IgD-negative memory B cell (primary cell): Measurements from ENCODE around the gene ZNF213. TPM values are rescaled to one million over a fixed set of nuclear protein-coding genes. Genes with fewer than 3 reads are reported as not detected.
A peak's percentile ranks its signal among the peaks of the same experiment; 100 is the strongest.

Source experiments
- H3K27ac Mint-ChIP-seq, 3 donors: one replicate each; pipeline ENCODE4 v1.8.0; 2020 to 2022; ENCODE audit warnings: mild to moderate bottlenecking in 3 of 3, mixed read lengths in 3 of 3, moderate library complexity in 1 of 3
- H3K27me3 Mint-ChIP-seq: one replicate; pipeline ENCODE4 v1.8.0; 2021; ENCODE audit warnings: mixed read lengths
- H3K36me3 Mint-ChIP-seq: one replicate; pipeline ENCODE4 v1.8.0; 2020; ENCODE audit warnings: mild to moderate bottlenecking, mixed read lengths
- H3K4me1 Mint-ChIP-seq, 3 donors: one replicate each; pipeline ENCODE4 v1.8.0; 2020 to 2022; ENCODE audit warnings: mixed read lengths in 3 of 3, mild to moderate bottlenecking in 1 of 3
- H3K4me3 Mint-ChIP-seq, 4 donors: one replicate each; pipeline ENCODE4 v1.8.0; 2020 to 2022; ENCODE audit warnings: mild to moderate bottlenecking in 4 of 4, mixed read lengths in 4 of 4, moderate library complexity in 3 of 4
- H3K9me3 Mint-ChIP-seq, 3 donors: one replicate each; pipeline ENCODE4 v1.8.0; 2020 to 2021; ENCODE audit warnings: mixed read lengths in 3 of 3, mild to moderate bottlenecking in 1 of 3
- polyA plus RNA-seq: library from polyadenylated mRNA; unstranded; fragments of 300-500 nt; fragmentation: Illumina TruSeq; gene quantifications from one replicate; pipeline ENCODE4 v1.2.3, GENCODE V29; 2021

The ZNF213 gene
- polyA plus RNA-seq, 1 donor from 2014 or later: 1.9 TPM

GRCh38 chr16:3147046-3147756 is 12.4 kb downstream of the ZNF213 start:
- H3K27me3 Mint-ChIP-seq: peaks cover 1% of the 10 kb centered on the region
- no peak overlapping the region for H3K4me3 Mint-ChIP-seq
- no peaks in the 10 kb centered on the region for H3K36me3 Mint-ChIP-seq
- H3K4me1 Mint-ChIP-seq: peaks cover 7 to 17% (median 12%) of the 10 kb centered on the region in 3 donors
- no peak overlapping the region for H3K27ac Mint-ChIP-seq
- peaks cover 0 to 3% (median 0%) of the 10 kb centered on the region in 3 donors for H3K9me3 Mint-ChIP-seq

GRCh38 chr16:3147757-3148104 is 12.9 kb downstream of the ZNF213 start:
- Mint-ChIP-seq H3K4me3 (no peak overlapping the region), H3K27ac (no peak overlapping the region), H3K36me3 (no peaks in the 10 kb centered on the region), H3K9me3 (peaks cover 0 to 7% (median 0%) of the 10 kb centered on the region in 3 donors), H3K27me3 (peaks cover 1% of the 10 kb centered on the region), H3K4me1 (peaks cover 12 to 21% (median 17%) of the 10 kb centered on the region in 3 donors)

- Mint-ChIP-seq H3K27ac (peak overlapping the region in 2 of 3 donors; percentile 35 to 91), H3K4me1 (peaks cover 14 to 22% (median 19%) of the 10 kb centered on the region in 3 donors), H3K9me3 (peaks cover 0 to 7% (median 0%) of the 10 kb centered on the region in 3 donors), H3K4me3 (peak overlapping the region; percentile 77 to 100 (median 88)), H3K36me3 (no peaks in the 10 kb centered on the region), H3K27me3 (peaks cover 1% of the 10 kb centered on the region)
These were observed 13.7 kb downstream of the ZNF213 start for GRCh38 chr16:3148256-3149192.

GRCh38 chr16:3149193-3149530 is 14.3 kb downstream of the ZNF213 start:
- Mint-ChIP-seq H3K4me3 (peak overlapping the region; percentile 77 to 100 (median 88)), H3K27ac (peak overlapping the region in 2 of 3 donors; percentile 35 to 91), H3K27me3 (peaks cover 1% of the 10 kb centered on the region), H3K4me1 (peaks cover 14 to 22% (median 19%) of the 10 kb centered on the region in 3 donors), H3K9me3 (peaks cover 0 to 7% (median 0%) of the 10 kb centered on the region in 3 donors), H3K36me3 (no peaks in the 10 kb centered on the region)

- H3K4me3 Mint-ChIP-seq: peak overlapping the region; percentile 85 to 100 (median 94)
- peaks cover 0 to 8% (median 0%) of the 10 kb centered on the region in 3 donors for H3K9me3 Mint-ChIP-seq
- peak overlapping the region; percentile 86 to 100 (median 98) for H3K27ac Mint-ChIP-seq
- H3K27me3 Mint-ChIP-seq: peaks cover 1% of the 10 kb centered on the region
- no peaks in the 10 kb centered on the region for H3K36me3 Mint-ChIP-seq
- H3K4me1 Mint-ChIP-seq: peaks cover 14 to 22% (median 19%) of the 10 kb centered on the region in 3 donors
These were observed 15.0 kb downstream of the ZNF213 start for GRCh38 chr16:3149630-3150345.

GRCh38 chr16:3150346-3151218 is 15.8 kb downstream of the ZNF213 start:
- Mint-ChIP-seq H3K27me3 (peaks cover 1% of the 10 kb centered on the region), H3K4me3 (peak overlapping the region; percentile 85 to 100 (median 96)), H3K27ac (peak overlapping the region; percentile 93 to 100 (median 98)), H3K9me3 (peaks cover 0 to 10% (median 0%) of the 10 kb centered on the region in 3 donors), H3K4me1 (peaks cover 14 to 26% (median 22%) of the 10 kb centered on the region in 3 donors), H3K36me3 (no peaks in the 10 kb centered on the region)

GRCh38 chr16:3152027-3152276 is 17.1 kb downstream of the ZNF213 start:
- peak overlapping the region; percentile 95 to 100 (median 99) for H3K27ac Mint-ChIP-seq
- H3K9me3 Mint-ChIP-seq: peaks cover 0 to 10% (median 0%) of the 10 kb centered on the region in 3 donors
- peaks cover 14 to 27% (median 22%) of the 10 kb centered on the region in 3 donors for H3K4me1 Mint-ChIP-seq
- peaks cover 1% of the 10 kb centered on the region for H3K27me3 Mint-ChIP-seq
- peak overlapping the region; percentile 76 to 96 (median 90) for H3K4me3 Mint-ChIP-seq
- no peaks in the 10 kb centered on the region for H3K36me3 Mint-ChIP-seq

- Mint-ChIP-seq H3K4me3 (peak overlapping the region; percentile 76 to 96 (median 90)), H3K27ac (peak overlapping the region; percentile 95 to 100 (median 99)), H3K9me3 (peaks cover 0 to 10% (median 0%) of the 10 kb centered on the region in 3 donors), H3K27me3 (peaks cover 1% of the 10 kb centered on the region), H3K4me1 (peaks cover 14 to 32% (median 22%) of the 10 kb centered on the region in 3 donors), H3K36me3 (no peaks in the 10 kb centered on the region)
These were observed 17.6 kb downstream of the ZNF213 start for GRCh38 chr16:3152277-3152990.

GRCh38 chr16:3152991-3153368 is 18.2 kb downstream of the ZNF213 start:
- Mint-ChIP-seq H3K27ac (peak overlapping the region; percentile 95 to 100 (median 99)), H3K4me1 (peaks cover 18 to 37% (median 25%) of the 10 kb centered on the region in 3 donors), H3K36me3 (no peaks in the 10 kb centered on the region), H3K9me3 (peaks cover 0 to 10% (median 0%) of the 10 kb centered on the region in 3 donors), H3K27me3 (peaks cover 1% of the 10 kb centered on the region), H3K4me3 (peak overlapping the region; percentile 76 to 96 (median 90))

GRCh38 chr16:3155181-3155580 is 20.4 kb downstream of the ZNF213 start:
- peaks cover 0 to 12% (median 0%) of the 10 kb centered on the region in 3 donors for H3K9me3 Mint-ChIP-seq
- peak overlapping the region in 2 of 4 donors; percentile 53 to 100 for H3K4me3 Mint-ChIP-seq
- H3K36me3 Mint-ChIP-seq: no peaks in the 10 kb centered on the region
- peaks cover 21 to 44% (median 24%) of the 10 kb centered on the region in 3 donors for H3K4me1 Mint-ChIP-seq
- H3K27me3 Mint-ChIP-seq: peaks cover 1% of the 10 kb centered on the region
- H3K27ac Mint-ChIP-seq: peak overlapping the region in 2 of 3 donors; percentile 44 to 99

- peak overlapping the region in 1 of 4 donors; percentile 100 for H3K4me3 Mint-ChIP-seq
- H3K27ac Mint-ChIP-seq: peak overlapping the region in 1 of 3 donors; percentile 99
- no peaks in the 10 kb centered on the region for H3K36me3 Mint-ChIP-seq
- peaks cover 16 to 39% (median 22%) of the 10 kb centered on the region in 3 donors for H3K4me1 Mint-ChIP-seq
- no peaks in the 10 kb centered on the region for H3K27me3 Mint-ChIP-seq
- peaks cover 0 to 12% (median 0%) of the 10 kb centered on the region in 3 donors for H3K9me3 Mint-ChIP-seq
These were observed 21.1 kb downstream of the ZNF213 start for GRCh38 chr16:3155972-3156371.

- H3K27me3 Mint-ChIP-seq: no peaks in the 10 kb centered on the region
- H3K36me3 Mint-ChIP-seq: no peaks in the 10 kb centered on the region
- peaks cover 9 to 30% (median 16%) of the 10 kb centered on the region in 3 donors for H3K4me1 Mint-ChIP-seq
- peak overlapping the region; percentile 82 to 100 (median 92) for H3K4me3 Mint-ChIP-seq
- H3K27ac Mint-ChIP-seq: peak overlapping the region; percentile 92 to 99 (median 93)
- peaks cover 0 to 6% (median 0%) of the 10 kb centered on the region in 3 donors for H3K9me3 Mint-ChIP-seq
These were observed 22.6 kb downstream of the ZNF213 start for GRCh38 chr16:3157229-3158025.
